22Rv1 (cell line): ENCODE measurements around the gene AGAP1.

ENCODE experiments used
- CTCF ChIP-seq: fragments of 450-650 bp; IDR thresholded peaks from 2 replicates; pipeline ENCODE4 v1.5.1; 2017; ENCODE audit warnings: mild to moderate bottlenecking
- ZFX ChIP-seq: fragments of 450-650 bp; IDR thresholded peaks from 2 replicates; pipeline ENCODE4 v1.6.1; 2017; ENCODE audit warnings: antibody characterized with exemption, borderline replicate concordance

GRCh38 chr2:235766278-235766677, 272.4 kb downstream of the AGAP1 start:
- TF ChIP-seq CTCF (peak; percentile 90), ZFX (no peak)
